HEK293T (cell line): ENCODE measurements around the gene ANK3.

Experiments used
- ARNT ChIP-seq: fragments of 450-650 bp; IDR thresholded peaks from 2 replicates; pipeline ENCODE4 v1.6.1; 2017; ENCODE audit warnings: mild to moderate bottlenecking
- BHLHE40 ChIP-seq: fragments of 450-650 bp; IDR thresholded peaks from 2 replicates; pipeline ENCODE4 v1.6.1; 2016; ENCODE audit warnings: mild to moderate bottlenecking, moderate library complexity, borderline replicate concordance
- ELF4 ChIP-seq: fragments of 450-650 bp; IDR thresholded peaks from 2 replicates; pipeline ENCODE4 v1.6.1; 2017; ENCODE audit warnings: antibody characterized with exemption
- FOXK2 ChIP-seq: fragments of 450-650 bp; IDR thresholded peaks from 2 replicates; pipeline ENCODE4 v1.6.1; 2016; ENCODE audit warnings: mild to moderate bottlenecking
- FOXM1 ChIP-seq: fragments of 450-650 bp; IDR thresholded peaks from 2 replicates; pipeline ENCODE4 v1.6.1; 2017; ENCODE audit warnings: mild to moderate bottlenecking, borderline replicate concordance
- HDGF ChIP-seq: fragments of 450-650 bp; IDR thresholded peaks from 2 replicates; pipeline ENCODE4 v1.6.1; 2017; ENCODE audit warnings: antibody characterized with exemption, borderline replicate concordance
- L3MBTL2 ChIP-seq: fragments of 450-650 bp; conservative IDR thresholded peaks from 2 replicates; pipeline ENCODE4 v1.6.1; 2016; ENCODE audit warnings: mild to moderate bottlenecking
- LEF1 ChIP-seq: fragments of 450-650 bp; IDR thresholded peaks from 2 replicates; pipeline ENCODE4 v1.6.1; 2017; ENCODE audit warnings: mild to moderate bottlenecking, borderline replicate concordance
- NFRKB ChIP-seq: fragments of 450-650 bp; IDR thresholded peaks from 2 replicates; pipeline ENCODE4 v1.6.1; 2016; ENCODE audit warnings: mild to moderate bottlenecking, moderate library complexity
- SP1 ChIP-seq: fragments of 450-650 bp; IDR thresholded peaks from 2 replicates; pipeline ENCODE4 v1.6.1; 2017
- SUZ12 ChIP-seq: fragments of 450-650 bp; IDR thresholded peaks from 2 replicates; pipeline ENCODE4 v1.6.1; 2016; ENCODE audit warnings: mild to moderate bottlenecking
- ZNF384 ChIP-seq: fragments of 450-650 bp; IDR thresholded peaks from 2 replicates; pipeline ENCODE4 v1.6.1; 2016

DNA sequence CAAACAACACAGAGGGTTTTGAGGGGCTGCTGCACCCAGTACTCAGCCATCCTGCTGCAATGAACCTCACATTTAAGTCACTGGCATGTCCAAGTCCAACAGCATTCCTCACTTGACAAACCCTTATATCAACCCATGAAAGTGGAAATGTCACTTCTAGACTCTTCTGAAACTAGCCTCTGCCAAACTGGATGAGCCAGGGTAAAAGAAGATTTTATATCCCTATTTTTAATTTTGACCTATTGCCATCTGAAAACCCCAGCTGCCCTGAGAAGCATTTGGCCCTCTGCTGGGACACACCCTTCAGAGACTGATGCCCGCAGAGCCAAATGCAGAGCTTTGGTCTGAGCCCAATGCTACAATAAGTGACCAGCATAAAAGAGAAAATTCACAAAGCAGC lies 201.1 kb downstream of the ANK3 start:
- no peak for TF ChIP-seq FOXK2
- no peak for TF ChIP-seq ARNT
- TF ChIP-seq ELF4: no peak
- no peak for TF ChIP-seq SUZ12
- TF ChIP-seq SP1: no peak
- no peak for TF ChIP-seq HDGF
- TF ChIP-seq BHLHE40: no peak
- no peak for TF ChIP-seq L3MBTL2
- TF ChIP-seq FOXM1: no peak
- TF ChIP-seq NFRKB: no peak
- TF ChIP-seq LEF1: no peak
- TF ChIP-seq ZNF384: no peak
